ENCODE data around the gene RUFY4. TPM values are rescaled to one million over a fixed set of nuclear protein-coding genes. Genes with fewer than 3 reads are reported as not detected.
"Not testable (repeated sequence)": the region's sequence is repeated elsewhere in the genome, so short reads cannot be mapped to it uniquely, and the experiment has no call there.

RUFY4 gene
- total RNA-seq, 1 donor, result 1.0 TPM

DNA sequence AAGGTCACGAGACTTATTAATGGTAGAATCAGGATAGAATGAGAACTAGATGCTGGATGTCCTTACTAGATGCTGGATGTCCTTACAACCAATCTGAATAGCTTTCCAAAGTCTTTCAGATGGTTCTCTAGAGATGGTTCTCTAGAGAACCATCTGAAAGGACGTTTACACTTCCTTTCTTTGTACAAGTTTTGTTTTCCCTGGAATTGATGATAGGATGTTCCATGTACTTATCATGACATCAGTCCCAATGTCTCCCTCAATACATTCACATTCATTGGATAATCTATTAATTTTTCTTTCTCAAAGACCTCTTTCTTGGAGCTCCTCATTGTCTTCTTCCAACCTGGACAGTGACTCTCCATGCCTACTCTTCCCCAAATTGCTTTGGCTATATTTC is 28.2 kb upstream of the RUFY4 start:
- Histone ChIP-seq H3K4me1 (ENCODE audit: insufficient read depth, low read length) (peaks cover 14% of the 10 kb centered on the region), H3K27me3 (ENCODE audit: insufficient read depth, low read length) (no peaks in the 10 kb centered on the region), H3K9me3 (ENCODE audit: low read depth, low read length) (no peaks in the 10 kb centered on the region), H3K4me3 (ENCODE audit: low read length) (no peak overlapping the region)

GRCh38 chr2:218041302-218042168 is 27.5 kb upstream of the RUFY4 start:
- Histone ChIP-seq H3K4me1 (ENCODE audit: insufficient read depth, low read length) (peaks cover 15% of the 10 kb centered on the region), H3K27me3 (ENCODE audit: insufficient read depth, low read length) (no peaks in the 10 kb centered on the region), H3K4me3 (ENCODE audit: low read length) (no peak overlapping the region), H3K9me3 (ENCODE audit: low read depth, low read length) (no peaks in the 10 kb centered on the region)

DNA sequence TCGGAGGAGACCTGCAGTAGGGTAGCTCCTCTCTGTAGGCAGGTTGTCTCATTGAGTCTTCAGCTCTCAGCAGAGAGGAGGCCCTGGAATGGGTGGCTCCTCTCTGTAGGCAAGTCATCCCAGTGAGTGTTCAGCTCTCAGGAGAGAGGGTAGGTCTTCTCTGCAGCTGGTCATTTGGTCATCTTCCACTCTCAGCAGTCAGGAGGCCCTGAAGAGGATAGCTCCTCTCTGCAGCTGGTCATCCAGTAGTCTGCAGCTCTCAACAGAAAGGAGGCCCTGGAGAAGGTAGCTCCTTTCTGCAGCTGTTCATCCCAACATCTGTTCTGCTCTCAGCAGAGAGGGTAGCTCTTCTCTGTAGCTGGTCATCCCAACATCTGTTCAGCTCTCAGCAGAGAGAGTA is 26.0 kb upstream of the RUFY4 start:
- no peak overlapping the region for H3K4me3 ChIP-seq (ENCODE audit: low read length)
- no peaks in the 10 kb centered on the region for H3K27me3 ChIP-seq (ENCODE audit: insufficient read depth, low read length)
- H3K4me1 ChIP-seq (ENCODE audit: insufficient read depth, low read length), result peaks cover 14% of the 10 kb centered on the region
- no peaks in the 10 kb centered on the region for H3K9me3 ChIP-seq (ENCODE audit: low read depth, low read length)

DNA sequence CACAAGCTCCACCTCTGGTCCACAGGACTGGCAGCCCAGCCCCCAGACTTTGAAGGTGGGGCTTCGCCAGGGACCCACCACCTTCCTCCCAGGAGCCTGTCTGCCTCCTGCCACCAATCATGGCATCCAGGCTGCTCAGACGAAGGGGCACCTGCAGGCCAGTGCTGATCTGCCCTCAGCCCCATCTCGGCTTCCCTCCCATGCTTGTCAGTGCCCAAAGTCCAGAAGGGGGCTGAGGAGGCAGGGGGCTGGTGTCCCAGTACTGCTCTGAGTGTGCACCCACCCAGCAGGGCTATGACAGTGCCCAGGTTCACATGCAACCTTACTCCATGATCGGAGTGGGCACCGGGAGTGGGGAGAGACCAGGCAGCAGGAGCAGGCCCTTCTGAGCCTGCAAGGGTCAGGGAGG is 25.3 kb upstream of the RUFY4 start:
- no peaks in the 10 kb centered on the region for H3K27me3 ChIP-seq (ENCODE audit: insufficient read depth, low read length)
- peaks cover 18% of the 10 kb centered on the region for H3K4me1 ChIP-seq (ENCODE audit: insufficient read depth, low read length)
- no peak overlapping the region for H3K4me3 ChIP-seq (ENCODE audit: low read length)
- no peaks in the 10 kb centered on the region for H3K9me3 ChIP-seq (ENCODE audit: low read depth, low read length)

DNA sequence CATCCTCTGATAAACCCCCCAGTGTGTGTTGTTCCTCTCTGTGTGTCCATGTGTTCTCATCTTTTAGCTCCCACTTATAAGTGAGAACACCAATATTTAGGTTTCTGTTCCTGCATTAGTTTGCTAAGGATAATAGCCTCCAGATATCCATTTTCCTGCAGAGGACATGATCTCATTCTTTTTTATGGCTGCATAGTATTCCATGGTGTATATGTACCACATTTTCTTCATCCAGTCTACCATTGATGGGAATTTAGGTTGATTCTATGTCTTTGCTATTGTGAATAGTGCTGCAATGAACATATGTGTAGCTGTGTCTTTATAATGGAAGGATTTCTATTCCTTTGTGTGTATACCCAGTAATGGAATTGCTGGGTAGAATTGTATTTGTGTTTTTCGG is 24.5 kb upstream of the RUFY4 start:
- H3K9me3 ChIP-seq (ENCODE audit: low read depth, low read length); H3K27me3 ChIP-seq (ENCODE audit: insufficient read depth, low read length): not testable (repeated sequence)
- H3K4me1 ChIP-seq (ENCODE audit: insufficient read depth, low read length), result peaks cover 25% of the 10 kb centered on the region

GRCh38 chr2:218046238-218046637 is 22.8 kb upstream of the RUFY4 start:
- Histone ChIP-seq H3K27me3 (ENCODE audit: insufficient read depth, low read length) (no peaks in the 10 kb centered on the region), H3K9me3 (ENCODE audit: low read depth, low read length) (no peaks in the 10 kb centered on the region), H3K4me3 (ENCODE audit: low read length) (no peak overlapping the region), H3K4me1 (ENCODE audit: insufficient read depth, low read length) (peaks cover 25% of the 10 kb centered on the region)

More for the DNA sequence above, 24.5 kb upstream of the RUFY4 start:
- not testable (repeated sequence) for H3K4me3 ChIP-seq (ENCODE audit: low read length)

DNA sequence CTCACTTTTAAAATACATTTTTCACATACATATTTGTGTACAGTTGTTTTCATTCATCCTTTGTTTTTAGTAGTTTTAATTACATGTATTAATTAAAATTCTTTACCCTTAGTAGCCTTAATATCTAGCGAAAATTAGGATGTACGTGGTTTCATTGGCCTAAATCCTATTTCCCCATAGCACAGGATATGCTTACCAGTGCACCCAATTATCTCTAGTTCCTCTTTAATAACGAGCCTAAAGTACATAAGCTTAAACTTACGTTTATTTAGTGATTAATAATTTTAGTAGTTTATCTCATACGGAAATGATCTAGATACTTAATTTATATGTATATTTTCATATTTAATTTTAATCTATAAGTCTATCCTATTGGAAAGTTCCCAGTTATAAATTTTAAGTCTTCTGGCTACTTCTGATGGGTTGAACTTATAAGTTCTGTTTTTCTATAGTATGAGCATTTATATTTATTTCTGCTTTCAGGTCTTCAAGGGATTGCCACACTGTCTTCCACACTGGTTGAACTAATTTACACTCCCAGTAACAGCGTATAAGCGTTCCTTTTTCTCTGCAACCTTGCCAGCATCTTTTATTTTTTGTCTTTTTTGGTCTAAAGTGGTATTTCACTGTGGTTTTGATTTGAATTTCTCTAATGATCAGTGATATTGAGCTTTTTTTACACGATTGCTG is 21.4 kb upstream of the RUFY4 start:
- Histone ChIP-seq H3K4me3 (ENCODE audit: low read length) (no peak overlapping the region), H3K27me3 (ENCODE audit: insufficient read depth, low read length) (peaks cover 4% of the 10 kb centered on the region), H3K4me1 (ENCODE audit: insufficient read depth, low read length) (peaks cover 21% of the 10 kb centered on the region), H3K9me3 (ENCODE audit: low read depth, low read length) (no peaks in the 10 kb centered on the region)

GRCh38 chr2:218051903-218052302 is 17.1 kb upstream of the RUFY4 start:
- no peaks in the 10 kb centered on the region for H3K9me3 ChIP-seq (ENCODE audit: low read depth, low read length)
- H3K4me1 ChIP-seq (ENCODE audit: insufficient read depth, low read length), result peaks cover 13% of the 10 kb centered on the region
- H3K4me3 ChIP-seq (ENCODE audit: low read length), result no peak overlapping the region
- peaks cover 4% of the 10 kb centered on the region for H3K27me3 ChIP-seq (ENCODE audit: insufficient read depth, low read length)

DNA sequence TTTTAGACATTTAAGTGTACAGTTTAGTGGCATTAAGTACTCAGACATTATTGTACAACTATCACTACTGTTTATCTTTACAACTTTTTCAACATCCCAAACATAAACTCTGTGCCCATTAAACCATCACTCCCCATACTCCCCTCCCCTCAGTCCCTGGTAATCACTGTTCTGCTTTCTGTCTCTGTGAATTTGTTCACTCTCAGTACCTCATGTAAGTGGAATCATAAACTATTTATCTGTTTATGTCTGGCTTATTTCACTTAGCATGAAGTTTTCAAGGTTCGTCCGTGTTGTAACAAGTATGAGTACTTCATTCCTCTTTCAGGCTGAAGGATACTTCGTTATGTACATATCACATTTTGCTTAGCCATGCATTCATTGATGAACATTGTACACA is 9.8 kb upstream of the RUFY4 start:
- H3K4me1 ChIP-seq (ENCODE audit: insufficient read depth, low read length), result peaks cover 23% of the 10 kb centered on the region
- H3K9me3 ChIP-seq (ENCODE audit: low read depth, low read length), result no peaks in the 10 kb centered on the region

DNA sequence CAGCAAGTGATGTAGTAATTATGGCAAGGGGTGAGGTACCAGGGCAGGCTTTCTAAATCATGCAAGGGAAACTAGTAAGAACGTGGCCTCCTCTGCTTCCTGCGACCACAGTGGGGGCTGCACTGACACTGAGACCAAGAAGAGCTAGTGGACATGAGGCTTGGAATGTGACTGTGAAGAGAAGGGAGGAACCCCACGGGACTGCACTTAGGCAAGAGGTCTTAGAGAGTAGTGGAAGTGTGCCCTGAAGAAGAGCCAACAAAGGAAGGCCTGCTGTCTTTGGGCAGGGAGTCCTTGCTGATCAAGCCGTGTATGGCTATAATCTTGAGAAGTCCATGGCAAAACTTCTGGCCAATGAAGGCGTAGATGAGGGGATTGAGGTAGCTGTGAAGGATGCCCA is 8.9 kb upstream of the RUFY4 start:
- Histone ChIP-seq H3K4me3 (ENCODE audit: low read length) (no peak overlapping the region), H3K4me1 (ENCODE audit: insufficient read depth, low read length) (peaks cover 25% of the 10 kb centered on the region), H3K9me3 (ENCODE audit: low read depth, low read length) (no peaks in the 10 kb centered on the region), H3K27me3 (ENCODE audit: insufficient read depth, low read length) (no peaks in the 10 kb centered on the region)

More for the DNA sequence above, 9.8 kb upstream of the RUFY4 start:
- H3K27me3 ChIP-seq (ENCODE audit: insufficient read depth, low read length), result no peaks in the 10 kb centered on the region
- no peak overlapping the region for H3K4me3 ChIP-seq (ENCODE audit: low read length)

DNA sequence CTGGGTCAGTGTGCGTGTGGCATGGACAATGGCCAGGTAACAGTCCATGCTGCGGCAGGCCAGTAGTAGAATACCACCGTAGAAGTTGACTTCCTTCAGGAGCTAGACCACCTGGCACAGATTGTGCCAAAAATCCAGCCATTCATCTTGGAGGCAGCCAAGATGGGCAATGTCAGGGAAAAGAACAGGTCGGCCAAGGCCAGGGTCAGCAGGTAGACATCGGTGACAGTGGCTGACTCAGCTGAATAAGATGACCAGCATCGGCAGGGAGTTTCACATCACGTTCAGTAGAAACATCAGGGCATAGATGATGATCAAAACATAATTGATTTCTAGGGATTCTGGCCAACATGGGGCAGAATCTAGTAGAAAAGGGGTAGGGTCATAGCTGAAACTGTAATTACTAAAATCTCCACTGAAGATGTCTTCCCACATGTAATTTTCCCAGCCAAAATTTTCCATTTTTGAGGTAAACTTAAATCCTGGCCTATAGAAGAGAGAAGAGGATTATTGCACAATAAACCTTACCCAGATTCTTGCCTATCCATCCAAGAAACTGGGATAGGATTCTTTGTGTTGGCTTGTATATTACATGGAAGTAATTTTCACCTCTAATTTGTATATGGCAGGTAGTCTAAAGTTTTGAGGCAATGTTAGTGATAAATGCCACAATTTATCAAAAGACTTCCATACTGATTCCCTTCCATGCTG is 7.9 kb upstream of the RUFY4 start:
- Histone ChIP-seq H3K4me1 (ENCODE audit: insufficient read depth, low read length) (peaks cover 33% of the 10 kb centered on the region), H3K9me3 (ENCODE audit: low read depth, low read length) (no peaks in the 10 kb centered on the region), H3K27me3 (ENCODE audit: insufficient read depth, low read length) (no peaks in the 10 kb centered on the region), H3K4me3 (ENCODE audit: low read length) (no peak overlapping the region)

DNA sequence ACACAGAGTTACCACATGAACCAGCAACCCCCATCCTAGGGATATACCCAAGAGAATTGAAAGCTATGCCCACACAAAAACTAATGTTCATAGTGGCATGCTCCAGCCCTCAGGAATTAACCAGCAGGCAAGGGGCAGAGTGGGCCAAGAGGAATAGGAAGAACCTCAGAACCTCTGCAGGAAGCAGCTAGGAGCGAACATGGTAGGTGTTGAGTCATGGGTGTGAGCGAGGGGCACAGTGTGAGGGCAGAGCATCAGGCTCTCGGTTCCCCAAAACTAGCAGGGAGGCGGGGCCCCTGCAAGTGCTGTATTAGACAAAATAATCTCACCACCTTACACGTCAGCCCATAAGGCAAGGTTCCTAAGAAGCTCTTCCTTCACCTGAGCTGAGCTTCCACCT is 5.6 kb upstream of the RUFY4 start:
- Histone ChIP-seq H3K4me3 (ENCODE audit: low read length) (no peak overlapping the region), H3K27me3 (ENCODE audit: insufficient read depth, low read length) (no peaks in the 10 kb centered on the region), H3K9me3 (ENCODE audit: low read depth, low read length) (no peaks in the 10 kb centered on the region), H3K4me1 (ENCODE audit: insufficient read depth, low read length) (peaks cover 53% of the 10 kb centered on the region)

DNA sequence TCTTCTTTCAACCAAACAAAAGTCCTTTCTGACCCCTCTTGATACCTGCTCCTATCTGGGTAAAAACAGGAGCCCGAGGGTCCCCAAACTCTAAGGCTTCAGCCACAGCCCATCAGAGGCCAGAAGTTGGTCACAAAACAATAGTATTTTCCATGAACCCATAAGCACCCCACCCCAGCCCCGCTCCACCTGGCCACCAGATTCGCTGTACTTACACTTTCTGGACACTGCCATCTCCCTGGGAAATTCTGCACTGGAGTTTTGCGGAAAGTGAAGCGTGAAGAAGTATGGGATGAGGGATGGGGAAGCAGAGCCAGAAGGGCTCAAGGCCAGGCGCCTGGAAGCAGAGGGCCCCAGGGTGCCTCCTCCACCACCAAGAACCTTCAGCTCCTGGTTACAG is 5.2 kb upstream of the RUFY4 start:
- H3K4me1 ChIP-seq (ENCODE audit: insufficient read depth, low read length), result peaks cover 57% of the 10 kb centered on the region
- no peaks in the 10 kb centered on the region for H3K9me3 ChIP-seq (ENCODE audit: low read depth, low read length)
- no peaks in the 10 kb centered on the region for H3K27me3 ChIP-seq (ENCODE audit: insufficient read depth, low read length)
- H3K4me3 ChIP-seq (ENCODE audit: low read length), result no peak overlapping the region

DNA sequence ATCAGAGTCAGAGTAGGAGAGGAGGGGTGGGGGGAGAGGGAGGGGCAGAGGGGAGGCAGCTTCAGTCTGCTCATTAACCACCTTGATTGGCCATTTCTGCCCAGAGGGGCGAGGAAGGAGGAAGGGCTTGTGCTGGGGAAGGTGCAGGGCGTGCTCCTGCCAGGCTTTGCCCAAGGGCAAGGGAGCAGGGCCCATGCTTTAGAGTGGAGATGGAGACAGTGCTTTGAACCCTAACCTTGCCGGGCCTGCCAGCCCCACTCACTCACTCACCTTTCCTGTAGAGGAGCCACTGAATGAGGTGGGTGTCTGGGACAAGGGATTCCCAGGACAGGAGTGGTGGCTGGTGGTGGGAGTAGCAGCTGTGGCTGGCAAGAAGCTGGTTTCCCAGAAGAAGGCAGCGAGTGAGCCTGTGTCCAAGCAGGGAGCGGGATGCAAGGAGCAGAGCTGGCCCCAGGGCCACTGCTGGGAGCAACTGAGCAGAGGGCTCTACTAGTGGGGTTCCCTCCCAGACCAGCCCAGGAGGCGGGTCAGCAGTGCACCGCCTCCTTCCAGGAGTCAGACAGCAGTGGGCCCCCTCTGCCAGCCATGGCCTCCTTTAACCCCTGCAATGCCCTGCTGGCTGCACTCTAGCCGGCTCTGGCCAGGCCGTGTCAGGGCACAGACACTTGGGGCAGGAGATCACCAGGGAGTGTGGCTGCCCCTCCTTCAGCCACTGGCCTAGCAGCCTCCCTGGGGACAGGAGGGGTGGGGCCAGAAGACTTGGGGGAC is 3.6 kb upstream of the RUFY4 start:
- Histone ChIP-seq H3K9me3 (ENCODE audit: low read depth, low read length) (no peaks in the 10 kb centered on the region), H3K4me3 (ENCODE audit: low read length) (no peak overlapping the region), H3K4me1 (ENCODE audit: insufficient read depth, low read length) (peaks cover 54% of the 10 kb centered on the region), H3K27me3 (ENCODE audit: insufficient read depth, low read length) (no peaks in the 10 kb centered on the region)
